DOHH2 (cell line): ENCODE results near the gene RICTOR.

Experiments
- H3F3A ChIP-seq: fragments of 200-600 bp; sonication (generic), shearing (Covaris generic); 2 replicates; pipeline ENCODE4 v1.6.0; 2016; ENCODE audit warnings: antibody characterized with exemption, mild to moderate bottlenecking; ENCODE audit not compliant: control insufficient read depth, insufficient read depth
- H3K27ac ChIP-seq: fragments of 200-600 bp; sonication (generic); 2 replicates; pipeline ENCODE4 v1.5.1; 2014; ENCODE audit warnings: low read depth, mild to moderate bottlenecking, low read length, moderate library complexity
- H3K27me3 ChIP-seq: fragments of 200-600 bp; sonication (generic); 2 replicates; pipeline ENCODE4 v1.6.1; 2014; ENCODE audit warnings: mild to moderate bottlenecking, low read length, mixed read lengths; ENCODE audit not compliant: control insufficient read depth
- H3K36me3 ChIP-seq: fragments of 200-600 bp; sonication (generic); 2 replicates; pipeline ENCODE4 v1.6.1; 2014; ENCODE audit warnings: mild to moderate bottlenecking, low read length, moderate library complexity, mixed read lengths; ENCODE audit not compliant: control insufficient read depth
- H3K4me1 ChIP-seq: fragments of 200-600 bp; sonication (generic); 2 replicates; pipeline ENCODE4 v1.6.1; 2014; ENCODE audit warnings: mild to moderate bottlenecking, low read length, mixed read lengths; ENCODE audit not compliant: control insufficient read depth
- H3K4me2 ChIP-seq: fragments of 200-600 bp; sonication (generic); 2 replicates; pipeline ENCODE4 v1.6.0; 2014; ENCODE audit warnings: mild to moderate bottlenecking, low read length, moderate library complexity
- H3K4me3 ChIP-seq: fragments of 200-600 bp; sonication (generic); 2 replicates; pipeline ENCODE4 v1.5.1; 2014; ENCODE audit warnings: mild to moderate bottlenecking, low read length, mixed read lengths
- H3K79me2 ChIP-seq: fragments of 200-600 bp; sonication (generic); 2 replicates; pipeline ENCODE4 v1.6.1; 2014; ENCODE audit warnings: mild to moderate bottlenecking, low read length, mixed read lengths; ENCODE audit not compliant: control insufficient read depth
- H3K9me2 ChIP-seq: fragments of 200-600 bp; sonication (generic); replicated peaks from 2 replicates; pipeline ENCODE4 v1.6.1; 2014; ENCODE audit warnings: mild to moderate bottlenecking, low read length, mixed read lengths; ENCODE audit not compliant: control insufficient read depth
- H3K9me3 ChIP-seq: fragments of 200-600 bp; sonication (generic); 2 replicates; pipeline ENCODE4 v1.6.1; 2014; ENCODE audit warnings: antibody characterized with exemption, low read length, mixed read lengths; ENCODE audit not compliant: control insufficient read depth, insufficient read depth
- H4K20me1 ChIP-seq: fragments of 200-600 bp; sonication (generic); 2 replicates; pipeline ENCODE4 v1.6.0; 2014; ENCODE audit warnings: low read depth, mild to moderate bottlenecking, antibody characterized with exemption, low read length, moderate library complexity; ENCODE audit not compliant: control insufficient read depth, insufficient read depth
- CTCF ChIP-seq: fragments of 200-600 bp; sonication (generic); IDR thresholded peaks from one replicate; pipeline ENCODE4 v1.5.1; 2014; ENCODE audit warnings: antibody characterized with exemption, mild to moderate bottlenecking, low read depth, low read length; ENCODE audit not compliant: poor library complexity, severe bottlenecking
- EZH2phosphoT487 ChIP-seq: fragments of 200-600 bp; sonication (generic); IDR thresholded peaks from 2 replicates; pipeline ENCODE4 v1.6.1; 2017; ENCODE audit warnings: borderline replicate concordance, mild to moderate bottlenecking, antibody characterized with exemption, low read length, moderate library complexity, mixed read lengths

The RICTOR gene

GRCh38 chr5:38936269-38936668, 137.9 kb downstream of the RICTOR start:
- H4K20me1 ChIP-seq = no peaks in the 10 kb centered on the region
- no peak overlapping the region for H3K4me2 ChIP-seq
- no peak overlapping the region for H3K27ac ChIP-seq
- H3K4me1 ChIP-seq = peaks cover 16% of the 10 kb centered on the region
- H3K36me3 ChIP-seq = peaks cover 15% of the 10 kb centered on the region; the same call in 1 of the 2 replicates
- no peaks in the 10 kb centered on the region for H3K9me2 ChIP-seq
- H3K79me2 ChIP-seq = no peaks in the 10 kb centered on the region
- no peak overlapping the region for H3K4me3 ChIP-seq
- H3K27me3 ChIP-seq = no peaks in the 10 kb centered on the region
- H3K9me3 ChIP-seq = no peaks in the 10 kb centered on the region
- TF ChIP-seq CTCF (no peak), EZH2phosphoT487 (no peak)
- no peaks in the 10 kb centered on the region for H3F3A ChIP-seq

DNA sequence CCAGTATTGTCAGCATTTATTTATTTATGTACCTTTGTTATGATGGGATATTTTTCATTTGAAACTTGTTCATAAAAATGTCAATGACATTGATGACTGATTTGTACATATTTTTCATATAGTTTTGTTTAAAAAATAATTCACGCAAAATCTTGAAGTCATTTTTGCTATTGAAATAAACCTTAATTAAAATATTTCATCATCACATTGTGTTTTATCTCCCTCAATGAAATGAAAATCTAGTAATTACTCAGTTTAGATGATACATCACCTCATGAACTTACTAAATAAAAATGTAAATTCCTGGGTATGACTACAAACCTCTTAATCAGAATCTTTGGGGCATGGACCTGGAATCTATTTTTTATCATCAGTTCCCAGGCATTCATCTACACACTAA, 138.8 kb downstream of the RICTOR start:
- H3K4me2 ChIP-seq = no peak overlapping the region
- H3K79me2 ChIP-seq = no peaks in the 10 kb centered on the region
- no peaks in the 10 kb centered on the region for H4K20me1 ChIP-seq
- no peaks in the 10 kb centered on the region for H3F3A ChIP-seq
- TF ChIP-seq CTCF = no peak
- TF ChIP-seq EZH2phosphoT487 = no peak
- H3K36me3 ChIP-seq = peaks cover 10% of the 10 kb centered on the region; the same call in 1 of the 2 replicates
- H3K4me1 ChIP-seq = peaks cover 8% of the 10 kb centered on the region
- no peaks in the 10 kb centered on the region for H3K9me3 ChIP-seq
- H3K9me2 ChIP-seq = no peaks in the 10 kb centered on the region
- no peak overlapping the region for H3K4me3 ChIP-seq
- H3K27me3 ChIP-seq = no peaks in the 10 kb centered on the region
- no peak overlapping the region for H3K27ac ChIP-seq

DNA sequence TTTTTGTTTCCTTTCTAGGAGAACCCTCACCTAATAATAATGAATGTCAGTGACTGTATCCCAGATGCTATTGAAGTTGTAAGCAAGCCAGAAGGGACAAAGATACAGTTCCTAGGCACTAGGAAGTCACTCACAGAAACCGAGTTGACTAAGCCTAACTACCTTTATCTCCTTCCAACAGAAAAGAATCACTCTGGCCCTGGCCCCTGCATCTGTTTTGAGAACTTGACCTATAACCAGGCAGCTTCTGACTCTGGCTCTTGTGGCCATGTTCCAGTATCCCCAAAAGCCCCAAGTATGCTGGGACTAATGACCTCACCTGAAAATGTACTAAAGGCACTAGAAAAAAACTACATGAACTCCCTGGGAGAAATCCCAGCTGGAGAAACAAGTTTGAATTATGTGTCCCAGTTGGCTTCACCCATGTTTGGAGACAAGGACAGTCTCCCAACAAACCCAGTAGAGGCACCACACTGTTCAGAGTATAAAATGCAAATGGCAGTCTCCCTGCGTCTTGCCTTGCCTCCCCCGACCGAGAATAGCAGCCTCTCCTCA, 141.3 kb downstream of the RICTOR start:
- Histone ChIP-seq H3F3A (no peaks in the 10 kb centered on the region), H3K4me2 (no peak overlapping the region), H3K36me3 (no peaks in the 10 kb centered on the region), H3K4me3 (no peak overlapping the region), H3K27ac (no peak overlapping the region), H3K27me3 (no peaks in the 10 kb centered on the region), H3K4me1 (peaks cover 5% of the 10 kb centered on the region; the same call in 1 of the 2 replicates), H3K9me3 (no peaks in the 10 kb centered on the region), H4K20me1 (no peaks in the 10 kb centered on the region), H3K79me2 (no peaks in the 10 kb centered on the region), H3K9me2 (no peaks in the 10 kb centered on the region)
- no peak for TF ChIP-seq EZH2phosphoT487
- no peak for TF ChIP-seq CTCF
